Suprapubic skin (tissue), 4 donors: ENCODE data around the gene DDHD1. TPM values are rescaled to one million over a fixed set of nuclear protein-coding genes. Genes with fewer than 3 reads are reported as not detected.

ENCODE experiments used
- DNase-seq, 2 donors: peaks; one replicate each; pipeline ENCODE4 v3.0.0-alpha.2; 2019; ENCODE audit warnings: low spot score in 2 of 2
- H3K27ac ChIP-seq: fragments of 200-600 bp; sonication (generic); one replicate; pipeline ENCODE4 v1.5.1; 2019
- H3K27me3 ChIP-seq: fragments of 200-600 bp; sonication (generic); one replicate; pipeline ENCODE4 v1.5.1; 2019
- H3K36me3 ChIP-seq: fragments of 200-600 bp; sonication (generic); one replicate; pipeline ENCODE4 v1.5.1; 2019
- H3K4me1 ChIP-seq: fragments of 200-600 bp; sonication (generic); one replicate; pipeline ENCODE4 v1.5.1; 2019
- H3K4me3 ChIP-seq: fragments of 200-600 bp; sonication (generic); one replicate; pipeline ENCODE4 v1.5.1; 2019; ENCODE audit warnings: mild to moderate bottlenecking
- H3K9me3 ChIP-seq: fragments of 200-600 bp; sonication (generic); one replicate; pipeline ENCODE4 v1.5.1; 2019
- CTCF ChIP-seq, 2 donors: fragments of 200-600 bp in 1 of 2; fragments of 450-650 bp in 1 of 2; sonication (generic) in 1 of 2; IDR thresholded peaks; one replicate each; pipeline ENCODE4 v1.5.1; 2016 to 2019; ENCODE audit warnings: antibody characterized with exemption in 2 of 2, mild to moderate bottlenecking in 1 of 2, moderate library complexity in 1 of 2
- EP300 ChIP-seq: sonication (generic); formaldehyde crosslinking; IDR thresholded peaks from one replicate; pipeline ENCODE4 v1.6.1; 2017; ENCODE audit warnings: antibody characterized with exemption
- POLR2A ChIP-seq, 2 donors: fragments of 450-650 bp; IDR thresholded peaks; one replicate each; pipeline ENCODE4 v1.6.1; 2017; ENCODE audit warnings: antibody characterized with exemption in 2 of 2, mild to moderate bottlenecking in 2 of 2, moderate library complexity in 2 of 2
- POLR2AphosphoS5 ChIP-seq, 3 donors: sonication (generic); formaldehyde crosslinking; IDR thresholded peaks; one replicate each; pipeline ENCODE4 v1.6.1; 2017; ENCODE audit warnings: antibody characterized with exemption in 3 of 3
- WGBS: methylation state at CpG from one replicate; pipeline ENCODE4 v1.1.5; 2018; 5-methylcytosine and 5-hydroxymethylcytosine counted together
- total RNA-seq, 4 donors: library from RNA; depleted of rRNA; stranded (reverse); fragments of >200 nt; gene quantifications; one replicate each; pipeline ENCODE4 v1.1.0, GENCODE V29; 2016

Gene DDHD1
- total RNA-seq, 4 donors from 2014 or later, result 10.1 to 25.3 (median 14.7) TPM

- H3K9me3 ChIP-seq, result no peaks in the 10 kb centered on the region
- H3K4me3 ChIP-seq, result no peak overlapping the region
- TF ChIP-seq EP300 (no peak), POLR2AphosphoS5 (IDR thresholded peaks at IDR 0.05) (no peak), CTCF (IDR thresholded peaks at IDR 0.05) (no peak), POLR2A (IDR thresholded peaks at IDR 0.05) (no peak)
- no peak for DNase-seq
- no peaks in the 10 kb centered on the region for H3K27me3 ChIP-seq
- no peaks in the 10 kb centered on the region for H3K36me3 ChIP-seq
- H3K27ac ChIP-seq, result no peak overlapping the region
- H3K4me1 ChIP-seq, result peaks cover 6% of the 10 kb centered on the region
- WGBS, result 57% methylated on average over 5 of the region's 5 CpGs
Observed at GRCh38 chr14:53002576-53002975, 150.5 kb downstream of the DDHD1 start.

GRCh38 chr14:53001787-53002378 lies 151.2 kb downstream of the DDHD1 start:
- no peaks in the 10 kb centered on the region for H3K36me3 ChIP-seq
- no peaks in the 10 kb centered on the region for H3K9me3 ChIP-seq
- 60% methylated on average over 7 of the region's 7 CpGs for WGBS
- peaks cover 6% of the 10 kb centered on the region for H3K4me1 ChIP-seq
- H3K27ac ChIP-seq, result no peak overlapping the region
- no peak overlapping the region for H3K4me3 ChIP-seq
- TF ChIP-seq POLR2AphosphoS5 (IDR thresholded peaks at IDR 0.05) (no peak), POLR2A (IDR thresholded peaks at IDR 0.05) (no peak), EP300 (no peak), CTCF (IDR thresholded peaks at IDR 0.05) (no peak)
- no peak for DNase-seq
- H3K27me3 ChIP-seq, result no peaks in the 10 kb centered on the region

GRCh38 chr14:52998376-52999015 lies 154.6 kb downstream of the DDHD1 start:
- H3K27ac ChIP-seq, result no peak overlapping the region
- WGBS, result 48% methylated on average over 6 of the region's 6 CpGs
- DNase-seq, result no peak

GRCh38 chr14:52996493-52996892 lies 156.6 kb downstream of the DDHD1 start:
- Histone ChIP-seq H3K9me3 (no peaks in the 10 kb centered on the region), H3K36me3 (no peaks in the 10 kb centered on the region), H3K4me1 (peaks cover 6% of the 10 kb centered on the region), H3K27ac (no peak overlapping the region), H3K27me3 (no peaks in the 10 kb centered on the region), H3K4me3 (no peak overlapping the region)
- WGBS, result 91% methylated on average over 2 of the region's 2 CpGs
- TF ChIP-seq EP300 (no peak), CTCF (IDR thresholded peaks at IDR 0.05) (no peak), POLR2AphosphoS5 (IDR thresholded peaks at IDR 0.05) (no peak), POLR2A (IDR thresholded peaks at IDR 0.05) (no peak)
- no peak for DNase-seq

More at GRCh38 chr14:52998376-52999015, 154.6 kb downstream of the DDHD1 start:
- peaks cover 6% of the 10 kb centered on the region for H3K4me1 ChIP-seq
- no peaks in the 10 kb centered on the region for H3K27me3 ChIP-seq
- H3K9me3 ChIP-seq, result no peaks in the 10 kb centered on the region
- H3K36me3 ChIP-seq, result no peaks in the 10 kb centered on the region
- no peak overlapping the region for H3K4me3 ChIP-seq
- TF ChIP-seq EP300, result no peak
- no peak for TF ChIP-seq POLR2AphosphoS5 (IDR thresholded peaks at IDR 0.05)
- no peak for TF ChIP-seq POLR2A (IDR thresholded peaks at IDR 0.05)
- no peak for TF ChIP-seq CTCF (IDR thresholded peaks at IDR 0.05)

- TF ChIP-seq POLR2AphosphoS5 (IDR thresholded peaks at IDR 0.05) (no peak), POLR2A (IDR thresholded peaks at IDR 0.05) (no peak), EP300 (no peak), CTCF (IDR thresholded peaks at IDR 0.05) (no peak)
- no peaks in the 10 kb centered on the region for H3K36me3 ChIP-seq
- no peak overlapping the region for H3K27ac ChIP-seq
- DNase-seq, result no peak
- 71% methylated on average over 1 of the region's 1 CpG for WGBS
- H3K4me1 ChIP-seq, result peaks cover 6% of the 10 kb centered on the region
- no peaks in the 10 kb centered on the region for H3K27me3 ChIP-seq
- no peaks in the 10 kb centered on the region for H3K9me3 ChIP-seq
- H3K4me3 ChIP-seq, result no peak overlapping the region
Observed at GRCh38 chr14:52995998-52996397, 157.1 kb downstream of the DDHD1 start.
